PC-9 (cell line): ENCODE data around the gene HIRA. TPM values are rescaled to one million over a fixed set of nuclear protein-coding genes. Genes with fewer than 3 reads are reported as not detected.

ENCODE experiments used
- BruUV-seq: library from RNA; stranded (reverse); fragments of 400-500 nt; replicated peaks from 2 replicates; lab custom pipeline; 2021; lab: Mats Ljungman, UMichigan
- CTCF ChIA-PET: fragments of 300-600 bp; sonication (Branson Sonifier 250); formaldehyde crosslinking; loops from one replicate; lab custom pipeline; 2022; ENCODE audit warnings: antibody characterized with exemption; lab: Charles Lee
- POLR2A ChIA-PET: fragments of 300-600 bp; sonication (Branson Sonifier 250); formaldehyde crosslinking; loops from one replicate; lab custom pipeline; 2022; ENCODE audit warnings: antibody characterized with exemption; ENCODE audit not compliant: unreplicated experiment; lab: Charles Lee
- DNase-seq, 2 experiments: peaks; one replicate each; pipeline versions ENCODE4 v3.0.0 to v3.0.0-alpha.2; 2015 to 2022; ENCODE audit warnings: mixed read lengths in 1 of 2
- H2AFZ ChIP-seq: fragments of 200-600 bp; sonication (generic); 2 replicates; pipeline ENCODE4 v1.8.1; 2017; ENCODE audit warnings: antibody characterized with exemption
- H3F3A ChIP-seq: fragments of 200-600 bp; sonication (generic); 2 replicates; pipeline ENCODE4 v1.8.1; 2017; ENCODE audit warnings: antibody characterized with exemption, mild to moderate bottlenecking, low read depth; ENCODE audit not compliant: insufficient read depth
- H3K27ac ChIP-seq: fragments of 200-600 bp; sonication (generic); 2 replicates; pipeline ENCODE4 v1.6.1; 2016; ENCODE audit warnings: mixed run types
- H3K27me3 ChIP-seq: fragments of 200-600 bp; sonication (generic); 2 replicates; pipeline ENCODE4 v1.6.1; 2016; ENCODE audit warnings: low read depth, mixed run types; ENCODE audit not compliant: insufficient read depth
- H3K36me3 ChIP-seq: fragments of 200-600 bp; sonication (generic); 2 replicates; pipeline ENCODE4 v1.6.1; 2016; ENCODE audit warnings: low read depth, mixed run types
- H3K4me1 ChIP-seq: fragments of 200-600 bp; sonication (generic); replicated peaks from 2 replicates; pipeline ENCODE4 v1.6.1; 2016; ENCODE audit warnings: mixed run types; ENCODE audit not compliant: insufficient read depth
- H3K4me2 ChIP-seq: fragments of 200-600 bp; sonication (generic); 2 replicates; pipeline ENCODE4 v1.6.1; 2017; ENCODE audit warnings: mixed run types
- H3K4me3 ChIP-seq: fragments of 200-600 bp; sonication (generic); 2 replicates; pipeline ENCODE4 v1.6.1; 2016; ENCODE audit warnings: mixed run types
- H3K79me2 ChIP-seq: fragments of 200-600 bp; sonication (generic); 2 replicates; pipeline ENCODE4 v1.6.1; 2017; ENCODE audit warnings: low read depth, mixed run types
- H3K9me2 ChIP-seq: fragments of 200-600 bp; sonication (generic); 2 replicates; pipeline ENCODE4 v1.8.1; 2017; ENCODE audit warnings: mild to moderate bottlenecking; ENCODE audit not compliant: insufficient read depth
- H3K9me3 ChIP-seq: fragments of 200-600 bp; sonication (generic); 2 replicates; pipeline ENCODE4 v1.8.1; 2016; ENCODE audit warnings: low read depth; ENCODE audit not compliant: insufficient read depth
- H4K20me1 ChIP-seq: fragments of 200-600 bp; sonication (generic); 2 replicates; pipeline ENCODE4 v1.8.1; 2017; ENCODE audit not compliant: insufficient read depth
- CTCF ChIP-seq: fragments of 200-600 bp; sonication (generic); conservative IDR thresholded peaks from 2 replicates; pipeline ENCODE4 v1.6.1; 2017; ENCODE audit warnings: mixed run types, antibody characterized with exemption, mild to moderate bottlenecking, moderate library complexity
- EZH2 ChIP-seq: fragments of 200-600 bp; sonication (generic); IDR thresholded peaks from 2 replicates; pipeline ENCODE4 v1.8.0; 2017; ENCODE audit warnings: antibody characterized with exemption, low read depth
- intact Hi-C: fragments of 100-400 bp; cut with micrococcal nuclease; formaldehyde crosslinking; loops from one replicate; pipeline ENCODE4 v1.10.0; 2022; ENCODE audit not compliant: unreplicated experiment
- total RNA-seq: library from RNA; stranded (reverse); gene quantifications from 2 replicates; pipeline ENCODE4 v1.2.3, GENCODE V29; 2021

The HIRA gene
- total RNA-seq, 1 experiment from 2014 or later, result 19.2 TPM

GRCh38 chr22:19290400-19291217, 140.9 kb downstream of the HIRA start:
- Histone ChIP-seq H3K4me2 (peak overlapping the region; percentile 76), H3K9me3 (no peaks in the 10 kb centered on the region), H3F3A (no peaks in the 10 kb centered on the region), H3K27me3 (no peaks in the 10 kb centered on the region), H4K20me1 (no peaks in the 10 kb centered on the region), H3K4me1 (no peaks in the 10 kb centered on the region), H3K36me3 (no peaks in the 10 kb centered on the region), H3K9me2 (no peaks in the 10 kb centered on the region), H3K79me2 (no peaks in the 10 kb centered on the region), H3K4me3 (peak overlapping the region; percentile 64), H2AFZ (peak overlapping the region; percentile 72; the same call in 1 of the 2 replicates), H3K27ac (no peak overlapping the region)
- BruUV-seq, result TSS peak; percentile 35
- POLR2A ChIA-PET, result no interaction called here
- no peak for TF ChIP-seq CTCF
- TF ChIP-seq EZH2, result no peak
- CTCF ChIA-PET, result no interaction called here
- DNase-seq, result no peak
- intact Hi-C loops, result loop anchor here (2.0 to 10.0 kb wide), 2 partner anchors 112 to 184 kb away; partner anchors contain the start of genes CDC45, SLC25A1 and UFD1

- ChIA-PET POLR2A (no interaction called here), CTCF (no interaction called here)
- no peak for DNase-seq
- no peaks in the 10 kb centered on the region for H3K4me1 ChIP-seq
- H3K27me3 ChIP-seq, result no peaks in the 10 kb centered on the region
- no peak for TF ChIP-seq CTCF
- no peak for TF ChIP-seq EZH2
- no peak overlapping the region for H3K27ac ChIP-seq
- H2AFZ ChIP-seq, result no peak overlapping the region
- H3K9me3 ChIP-seq, result no peaks in the 10 kb centered on the region
- no peaks in the 10 kb centered on the region for H4K20me1 ChIP-seq
- H3K79me2 ChIP-seq, result no peaks in the 10 kb centered on the region
- H3K36me3 ChIP-seq, result no peaks in the 10 kb centered on the region
- no peak overlapping the region for H3K4me3 ChIP-seq
- no peak overlapping the region for H3K4me2 ChIP-seq
- H3K9me2 ChIP-seq, result no peaks in the 10 kb centered on the region
- no peaks in the 10 kb centered on the region for H3F3A ChIP-seq
- intact Hi-C loops, result loop anchor here (2.0 to 10.0 kb wide), 2 partner anchors 111 to 185 kb away; partner anchors contain the start of genes CDC45, SLC25A1 and UFD1
- BruUV-seq, result no TSS peak
Measured at GRCh38 chr22:19289475-19290161, 141.9 kb downstream of the HIRA start.

- Histone ChIP-seq H3K4me1 (no peaks in the 10 kb centered on the region), H3K27ac (no peak overlapping the region), H3F3A (no peaks in the 10 kb centered on the region), H3K9me2 (no peaks in the 10 kb centered on the region), H3K79me2 (no peaks in the 10 kb centered on the region), H3K9me3 (no peaks in the 10 kb centered on the region), H3K36me3 (no peaks in the 10 kb centered on the region), H3K4me2 (no peak overlapping the region), H2AFZ (no peak overlapping the region), H3K27me3 (no peaks in the 10 kb centered on the region), H3K4me3 (no peak overlapping the region), H4K20me1 (no peaks in the 10 kb centered on the region)
- CTCF ChIA-PET, result no interaction called here
- peak in 1 of 2 experiments; percentile 9 for DNase-seq
- intact Hi-C loops, result no loop called here
- POLR2A ChIA-PET, result no interaction called here
- TF ChIP-seq EZH2, result no peak
- TF ChIP-seq CTCF, result no peak
- BruUV-seq, result no TSS peak
Measured at GRCh38 chr22:19287889-19288288, 143.6 kb downstream of the HIRA start.
